ENCODE results near the gene FDXACB1.

DNA sequence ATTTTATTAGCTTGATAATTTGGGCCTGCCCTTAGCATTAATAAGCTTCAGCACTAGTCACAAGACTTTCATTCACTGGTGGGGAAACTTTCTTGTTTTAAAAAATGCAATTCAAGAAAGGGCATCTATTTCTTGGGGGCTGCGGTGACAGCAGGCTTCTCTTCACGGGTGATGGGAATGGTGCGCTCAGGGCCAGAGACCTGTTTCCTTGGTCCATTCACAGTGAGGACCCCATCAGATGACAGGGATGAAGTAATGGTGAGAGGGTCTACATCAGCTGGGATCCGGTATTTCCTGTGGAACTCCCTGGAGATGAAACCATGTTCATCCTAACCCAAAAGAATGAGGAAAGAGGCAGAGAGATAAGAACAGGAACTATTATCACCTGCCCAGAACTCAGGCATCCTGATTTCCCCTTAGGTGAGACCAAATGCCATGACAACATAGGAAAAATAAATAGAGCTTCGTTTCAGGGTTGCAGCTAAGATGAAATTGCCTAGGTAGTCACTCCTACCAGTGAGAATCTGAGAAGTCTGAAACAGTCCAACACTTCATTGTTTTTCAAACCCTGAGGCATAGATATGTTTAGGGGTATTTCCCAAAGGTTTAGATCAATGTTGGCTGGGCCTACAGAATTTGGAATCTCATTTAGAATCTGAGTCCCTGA is 29.8 kb upstream of the FDXACB1 start:
- TF ChIP-seq GATA2 (IDR thresholded peaks at IDR 0.05; ENCODE audit: low read depth, low read length), result no peak
- TF ChIP-seq GATA3 (IDR thresholded peaks at IDR 0.05; ENCODE audit: low read depth, low read length), result no peak
